Urothelium cell line (cell line): ENCODE measurements around the gene SLC32A1.

Source experiments
- DNase-seq: peaks from one replicate; pipeline ENCODE4 v3.0.0; 2011; ENCODE audit warnings: low spot score, mixed read lengths
- FAIRE-seq: peaks from 2 replicates; lab custom pipeline; 2011; peaks lifted over from hg19 to GRCh38; lab: Jason Lieb, UNC

SLC32A1 gene

GRCh38 chr20:38723848-38724625 is at the start of gene SLC32A1:
TSS of gene SLC32A1 (plus strand) at chr20:38724486. CDS start at chr20:38724725, 239 bp downstream.
- no peak for FAIRE-seq
- peak; percentile 31 for DNase-seq

- DNase-seq, result no peak
- no peak for FAIRE-seq
Measured at GRCh38 chr20:38674765-38675133, 49.5 kb upstream of the SLC32A1 start.

- no peak for FAIRE-seq
- DNase-seq, result no peak
Measured at GRCh38 chr20:38676576-38676975, 47.7 kb upstream of the SLC32A1 start.

- no peak for FAIRE-seq
- peak; percentile 68 for DNase-seq
Measured at GRCh38 chr20:38680500-38681306, 43.6 kb upstream of the SLC32A1 start.

- no peak for DNase-seq
- FAIRE-seq, result no peak
Measured at GRCh38 chr20:38685271-38685670, 39.0 kb upstream of the SLC32A1 start.

GRCh38 chr20:38685853-38686473 is 38.3 kb upstream of the SLC32A1 start:
- FAIRE-seq, result no peak
- DNase-seq, result peak; percentile 73

GRCh38 chr20:38692436-38693411 is 31.6 kb upstream of the SLC32A1 start:
- no peak for FAIRE-seq
- DNase-seq, result peak; percentile 59

- no peak for DNase-seq
- FAIRE-seq, result no peak
Measured at GRCh38 chr20:38697306-38697705, 27.0 kb upstream of the SLC32A1 start.

GRCh38 chr20:38698541-38698940 is 25.7 kb upstream of the SLC32A1 start:
- FAIRE-seq, result no peak

GRCh38 chr20:38700141-38700540 is 24.1 kb upstream of the SLC32A1 start:
- FAIRE-seq (no peak), DNase-seq (no peak)

More at GRCh38 chr20:38698541-38698940, 25.7 kb upstream of the SLC32A1 start:
- no peak for DNase-seq

GRCh38 chr20:38700926-38701325 is 23.4 kb upstream of the SLC32A1 start:
- FAIRE-seq (no peak), DNase-seq (no peak)

- DNase-seq (no peak), FAIRE-seq (no peak)
Measured at GRCh38 chr20:38703526-38703925, 20.8 kb upstream of the SLC32A1 start.

- FAIRE-seq (no peak), DNase-seq (no peak)
Measured at GRCh38 chr20:38704136-38704535, 20.1 kb upstream of the SLC32A1 start.

GRCh38 chr20:38706509-38706908 is 17.8 kb upstream of the SLC32A1 start:
- DNase-seq (no peak), FAIRE-seq (no peak)

- FAIRE-seq (no peak), DNase-seq (no peak)
Measured at GRCh38 chr20:38714308-38714707, 10.0 kb upstream of the SLC32A1 start.

- FAIRE-seq (no peak), DNase-seq (no peak)
Measured at GRCh38 chr20:38715646-38716045, 8.6 kb upstream of the SLC32A1 start.

GRCh38 chr20:38722683-38723016 is 1.6 kb upstream of the SLC32A1 start:
- no peak for FAIRE-seq
- DNase-seq, result no peak

GRCh38 chr20:38723017-38723847 is 1.1 kb upstream of the SLC32A1 start:
- DNase-seq, result peak; percentile 32
- no peak for FAIRE-seq

GRCh38 chr20:38724626-38725147 is 401 bp downstream of the SLC32A1 start:
- DNase-seq (no peak), FAIRE-seq (no peak)
